Thyroid gland (tissue), 4 donors: ENCODE data around the gene ALG10. TPM values are rescaled to one million over a fixed set of nuclear protein-coding genes. Genes with fewer than 3 reads are reported as not detected.
A peak's percentile ranks its signal among the peaks of the same experiment; 100 is the strongest.
"Not testable (repeated sequence)": the region's sequence is repeated elsewhere in the genome, so short reads cannot be mapped to it uniquely, and the experiment has no call there.

ENCODE experiments used
- DNase-seq, 2 donors: peaks; one replicate each; pipeline ENCODE4 v3.0.0-alpha.2; 2019
- H3K27ac ChIP-seq, 3 donors: fragments of 200-600 bp; sonication (generic); 1 replicate in 2 of 3; 2 replicates in 1 of 3; pipeline ENCODE4 v1.5.1; 2016 to 2019; ENCODE audit warnings: mild to moderate bottlenecking in 1 of 3, moderate library complexity in 1 of 3
- H3K27me3 ChIP-seq: fragments of 200-600 bp; sonication (generic); one replicate; pipeline ENCODE4 v1.5.1; 2019
- H3K36me3 ChIP-seq, 2 donors: fragments of 200-600 bp; sonication (generic); one replicate each; pipeline ENCODE4 v1.5.1; 2016 to 2019
- H3K4me1 ChIP-seq, 2 donors: fragments of 200-600 bp; sonication (generic); one replicate each; pipeline ENCODE4 v1.5.1; 2017 to 2019
- H3K4me3 ChIP-seq, 3 donors: fragments of 200-600 bp; sonication (generic); replicated peaks in 1 of 3; 1 replicate in 2 of 3; 2 replicates in 1 of 3; pipeline ENCODE4 v1.5.1; 2016; ENCODE audit warnings: mild to moderate bottlenecking in 1 of 3
- H3K9me3 ChIP-seq: fragments of 200-600 bp; sonication (generic); one replicate; pipeline ENCODE4 v1.5.1; 2017
- POLR2A ChIP-seq, 2 donors: fragments of 450-650 bp; IDR thresholded peaks; one replicate each; pipeline ENCODE4 v1.6.1; 2017; ENCODE audit warnings: antibody characterized with exemption in 2 of 2, mild to moderate bottlenecking in 2 of 2, moderate library complexity in 1 of 2
- WGBS, 2 donors: methylation state at CpG; one replicate each; pipeline ENCODE4 v1.1.5; 2017; 5-methylcytosine and 5-hydroxymethylcytosine counted together
- intact Hi-C: fragments of 100-400 bp; cut with DNase I; formaldehyde crosslinking; loops from one replicate; pipeline ENCODE4 v1.15.1; 2023
- total RNA-seq, 4 donors: library from RNA; depleted of rRNA; stranded (reverse); fragments of >200 nt; gene quantifications; one replicate each; pipeline ENCODE4 v1.2.3, GENCODE V29; 2016
- TF ChIP-seq, protein P1 (sequence below), 6 experiments: fragments of 200-600 bp in 3 of 6; fragments of 450-650 bp in 3 of 6; sonication (generic) in 3 of 6; IDR thresholded peaks; one replicate each; pipeline ENCODE4 v1.5.1; 2016 to 2019; ENCODE audit warnings: antibody characterized with exemption in 6 of 6, mild to moderate bottlenecking in 2 of 6, inconsistent platforms in 1 of 6, moderate library complexity in 1 of 6

The ALG10 gene
- total RNA-seq, 4 donors from 2014 or later: 8.9 to 19.1 (median 9.9) TPM

DNA sequence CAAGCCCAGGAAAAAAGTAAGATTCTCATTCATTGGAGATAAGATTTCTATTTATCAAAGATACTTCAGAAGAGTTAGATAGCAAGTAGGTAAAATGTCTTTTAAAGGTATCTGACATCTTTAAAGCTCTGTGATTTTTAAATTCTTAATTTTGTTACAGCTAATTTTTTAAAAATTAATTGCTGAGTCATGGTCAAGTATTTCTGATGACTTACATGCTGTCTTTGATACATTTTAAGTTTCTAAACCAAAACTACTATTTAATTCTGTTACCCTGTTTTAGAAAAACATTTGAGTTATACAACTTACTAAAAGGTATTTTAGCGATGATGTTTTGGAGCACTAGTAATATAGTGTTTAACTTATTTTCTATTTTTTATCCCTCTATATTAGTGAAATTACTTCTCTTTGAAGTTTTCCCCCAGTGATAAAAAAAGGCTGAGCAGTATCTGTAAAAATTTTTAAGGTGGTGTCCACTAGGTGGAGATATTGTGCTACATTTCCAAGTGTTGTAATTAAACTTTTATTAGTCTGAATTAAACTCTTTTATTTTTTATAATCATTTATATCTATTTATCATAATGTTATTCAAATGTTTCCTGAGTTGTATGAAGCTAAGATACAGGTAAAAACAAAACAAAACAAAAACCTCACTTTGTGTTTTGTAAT is 11.5 kb downstream of the ALG10 start:
- H3K4me1 ChIP-seq: no peaks in the 10 kb centered on the region
- no peak for DNase-seq
- H3K36me3 ChIP-seq: no peaks in the 10 kb centered on the region
- no peak overlapping the region for H3K27ac ChIP-seq
- no peak overlapping the region for H3K4me3 ChIP-seq
- H3K9me3 ChIP-seq: no peaks in the 10 kb centered on the region
- no peaks in the 10 kb centered on the region for H3K27me3 ChIP-seq
- intact Hi-C loops: no loop called here
- no peak for TF ChIP-seq POLR2A (IDR thresholded peaks at IDR 0.05)
- TF ChIP-seq, protein P1, sequence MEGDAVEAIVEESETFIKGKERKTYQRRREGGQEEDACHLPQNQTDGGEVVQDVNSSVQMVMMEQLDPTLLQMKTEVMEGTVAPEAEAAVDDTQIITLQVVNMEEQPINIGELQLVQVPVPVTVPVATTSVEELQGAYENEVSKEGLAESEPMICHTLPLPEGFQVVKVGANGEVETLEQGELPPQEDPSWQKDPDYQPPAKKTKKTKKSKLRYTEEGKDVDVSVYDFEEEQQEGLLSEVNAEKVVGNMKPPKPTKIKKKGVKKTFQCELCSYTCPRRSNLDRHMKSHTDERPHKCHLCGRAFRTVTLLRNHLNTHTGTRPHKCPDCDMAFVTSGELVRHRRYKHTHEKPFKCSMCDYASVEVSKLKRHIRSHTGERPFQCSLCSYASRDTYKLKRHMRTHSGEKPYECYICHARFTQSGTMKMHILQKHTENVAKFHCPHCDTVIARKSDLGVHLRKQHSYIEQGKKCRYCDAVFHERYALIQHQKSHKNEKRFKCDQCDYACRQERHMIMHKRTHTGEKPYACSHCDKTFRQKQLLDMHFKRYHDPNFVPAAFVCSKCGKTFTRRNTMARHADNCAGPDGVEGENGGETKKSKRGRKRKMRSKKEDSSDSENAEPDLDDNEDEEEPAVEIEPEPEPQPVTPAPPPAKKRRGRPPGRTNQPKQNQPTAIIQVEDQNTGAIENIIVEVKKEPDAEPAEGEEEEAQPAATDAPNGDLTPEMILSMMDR (IDR thresholded peaks at IDR 0.05): peak in 2 of 6 experiments; percentile 22 to 60
- 17% methylated on average over 1 of the region's 1 CpG for WGBS, 2 donors

DNA sequence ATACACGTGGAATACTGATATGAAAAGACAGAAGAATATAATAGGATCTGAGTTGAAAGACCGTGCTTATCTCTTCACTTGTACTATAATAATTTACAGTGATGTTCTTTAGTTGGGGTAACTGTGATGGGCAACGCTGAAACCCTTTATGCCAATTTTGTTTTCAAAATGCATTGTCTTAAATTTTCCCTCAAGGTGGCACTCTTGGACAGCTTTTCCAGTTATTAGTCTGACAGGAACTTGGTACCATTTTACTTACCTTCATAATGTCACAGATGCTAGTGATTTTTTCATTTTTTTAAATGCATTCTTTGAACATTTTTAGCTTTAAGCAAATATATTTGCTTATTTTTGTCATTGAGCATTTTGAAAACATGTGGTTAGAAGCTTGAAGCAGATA is 16.1 kb downstream of the ALG10 start:
- H3K4me3 ChIP-seq, H3K36me3 ChIP-seq, H3K9me3 ChIP-seq, H3K27ac ChIP-seq, intact Hi-C loops, DNase-seq, H3K27me3 ChIP-seq, H3K4me1 ChIP-seq: not testable (repeated sequence)
- WGBS, 2 donors: 84 to 88% methylated on average over 3 of the region's 3 CpGs

GRCh38 chr12:34046570-34046969 is 24.3 kb downstream of the ALG10 start:
- no peaks in the 10 kb centered on the region for H3K36me3 ChIP-seq
- no peak for DNase-seq
- no peaks in the 10 kb centered on the region for H3K27me3 ChIP-seq
- no peak overlapping the region for H3K27ac ChIP-seq
- H3K9me3 ChIP-seq: no peaks in the 10 kb centered on the region
- intact Hi-C loops: no loop called here
- no peaks in the 10 kb centered on the region for H3K4me1 ChIP-seq
- TF ChIP-seq, protein P1 (IDR thresholded peaks at IDR 0.05): no peak
- no peak for TF ChIP-seq POLR2A (IDR thresholded peaks at IDR 0.05)
- no peak overlapping the region for H3K4me3 ChIP-seq

- 72 to 84% methylated on average over 2 of the region's 2 CpGs for WGBS, 2 donors
- H3K36me3 ChIP-seq, DNase-seq, H3K9me3 ChIP-seq, H3K4me3 ChIP-seq, H3K27ac ChIP-seq, intact Hi-C loops, H3K27me3 ChIP-seq, H3K4me1 ChIP-seq: not testable (repeated sequence)
Measured at GRCh38 chr12:34047855-34048254, 25.6 kb downstream of the ALG10 start.

- Histone ChIP-seq H3K27me3 (no peaks in the 10 kb centered on the region), H3K4me3 (no peak overlapping the region), H3K27ac (no peak overlapping the region), H3K9me3 (no peaks in the 10 kb centered on the region), H3K36me3 (no peaks in the 10 kb centered on the region), H3K4me1 (no peaks in the 10 kb centered on the region)
- TF ChIP-seq, protein P1 (IDR thresholded peaks at IDR 0.05): no peak
- no peak for TF ChIP-seq POLR2A (IDR thresholded peaks at IDR 0.05)
- intact Hi-C loops: no loop called here
- DNase-seq: no peak
- WGBS, 2 donors: 71 to 96% methylated on average over 1 to 2 of the region's 2 CpGs
Measured at GRCh38 chr12:34048714-34049113, 26.4 kb downstream of the ALG10 start.

- intact Hi-C loops: no loop called here
Measured at GRCh38 chr12:34051486-34051885, 29.2 kb downstream of the ALG10 start.

More at GRCh38 chr12:34051486-34051885, 29.2 kb downstream of the ALG10 start:
- no peaks in the 10 kb centered on the region for H3K36me3 ChIP-seq
- DNase-seq: no peak
- WGBS, 2 donors: 50 to 61% methylated on average over 1 of the region's 1 CpG
- H3K27me3 ChIP-seq: no peaks in the 10 kb centered on the region
- no peaks in the 10 kb centered on the region for H3K9me3 ChIP-seq
- H3K4me1 ChIP-seq: no peaks in the 10 kb centered on the region
- no peak overlapping the region for H3K27ac ChIP-seq
- no peak for TF ChIP-seq POLR2A (IDR thresholded peaks at IDR 0.05)
- TF ChIP-seq, protein P1 (IDR thresholded peaks at IDR 0.05): no peak
- no peak overlapping the region for H3K4me3 ChIP-seq
